ENCODE data around the gene EXOC4.
"Not testable (repeated sequence)": the region's sequence is repeated elsewhere in the genome, so short reads cannot be mapped to it uniquely, and the experiment has no call there.

EXOC4 gene

GRCh38 chr7:133904776-133905175, 651.9 kb downstream of the EXOC4 start:
- Histone ChIP-seq H3K9me3 (ENCODE audit: control insufficient read depth, insufficient read depth, low read length) (no peaks in the 10 kb centered on the region), H3K36me3 (ENCODE audit: insufficient read depth, low read length) (no peaks in the 10 kb centered on the region; the same call in 1 of the 2 replicates), H3K4me1 (ENCODE audit: insufficient read depth, low read length) (no peaks in the 10 kb centered on the region), H3K9ac (ENCODE audit: low read depth, low read length) (no peak overlapping the region)

- H3K9ac ChIP-seq (ENCODE audit: low read depth, low read length); H3K4me1 ChIP-seq (ENCODE audit: insufficient read depth, low read length); H3K36me3 ChIP-seq (ENCODE audit: insufficient read depth, low read length); H3K9me3 ChIP-seq (ENCODE audit: control insufficient read depth, insufficient read depth, low read length): not testable (repeated sequence)
Observed at GRCh38 chr7:133906553-133906952, 653.7 kb downstream of the EXOC4 start.

- H3K9me3 ChIP-seq (ENCODE audit: control insufficient read depth, insufficient read depth, low read length) = no peaks in the 10 kb centered on the region
Observed at GRCh38 chr7:133910761-133911160, 657.9 kb downstream of the EXOC4 start.

GRCh38 chr7:133911724-133912123, 658.8 kb downstream of the EXOC4 start:
- Histone ChIP-seq H3K9me3 (ENCODE audit: control insufficient read depth, insufficient read depth, low read length) (no peaks in the 10 kb centered on the region), H3K4me1 (ENCODE audit: insufficient read depth, low read length) (peaks cover 4% of the 10 kb centered on the region; the same call in 1 of the 2 replicates), H3K9ac (ENCODE audit: low read depth, low read length) (no peak overlapping the region), H3K36me3 (ENCODE audit: insufficient read depth, low read length) (no peaks in the 10 kb centered on the region)

More at GRCh38 chr7:133910761-133911160, 657.9 kb downstream of the EXOC4 start:
- Histone ChIP-seq H3K9ac (ENCODE audit: low read depth, low read length) (no peak overlapping the region), H3K4me1 (ENCODE audit: insufficient read depth, low read length) (peaks cover 4% of the 10 kb centered on the region; the same call in 1 of the 2 replicates), H3K36me3 (ENCODE audit: insufficient read depth, low read length) (no peaks in the 10 kb centered on the region; the same call in 1 of the 2 replicates)

GRCh38 chr7:133912916-133913697, 660.2 kb downstream of the EXOC4 start:
- Histone ChIP-seq H3K9me3 (ENCODE audit: control insufficient read depth, insufficient read depth, low read length) (no peaks in the 10 kb centered on the region), H3K4me1 (ENCODE audit: insufficient read depth, low read length) (peaks cover 4% of the 10 kb centered on the region; the same call in 1 of the 2 replicates), H3K36me3 (ENCODE audit: insufficient read depth, low read length) (no peaks in the 10 kb centered on the region), H3K9ac (ENCODE audit: low read depth, low read length) (no peak overlapping the region)

- Histone ChIP-seq H3K9ac (ENCODE audit: low read depth, low read length) (no peak overlapping the region), H3K36me3 (ENCODE audit: insufficient read depth, low read length) (no peaks in the 10 kb centered on the region), H3K4me1 (ENCODE audit: insufficient read depth, low read length) (peaks cover 4% of the 10 kb centered on the region; the same call in 1 of the 2 replicates), H3K9me3 (ENCODE audit: control insufficient read depth, insufficient read depth, low read length) (no peaks in the 10 kb centered on the region)
Observed at GRCh38 chr7:133916621-133917020, 663.7 kb downstream of the EXOC4 start.

GRCh38 chr7:133919810-133920209, 666.9 kb downstream of the EXOC4 start:
- Histone ChIP-seq H3K36me3 (ENCODE audit: insufficient read depth, low read length) (no peaks in the 10 kb centered on the region), H3K9me3 (ENCODE audit: control insufficient read depth, insufficient read depth, low read length) (no peaks in the 10 kb centered on the region), H3K4me1 (ENCODE audit: insufficient read depth, low read length) (no peaks in the 10 kb centered on the region), H3K9ac (ENCODE audit: low read depth, low read length) (no peak overlapping the region)

GRCh38 chr7:133921635-133922182, 668.8 kb downstream of the EXOC4 start:
- no peaks in the 10 kb centered on the region for H3K4me1 ChIP-seq (ENCODE audit: insufficient read depth, low read length)
- H3K36me3 ChIP-seq (ENCODE audit: insufficient read depth, low read length) = no peaks in the 10 kb centered on the region
- no peaks in the 10 kb centered on the region for H3K9me3 ChIP-seq (ENCODE audit: control insufficient read depth, insufficient read depth, low read length)
- H3K9ac ChIP-seq (ENCODE audit: low read depth, low read length) = no peak overlapping the region

- H3K9ac ChIP-seq (ENCODE audit: low read depth, low read length) = no peak overlapping the region
- H3K36me3 ChIP-seq (ENCODE audit: insufficient read depth, low read length) = no peaks in the 10 kb centered on the region
- no peaks in the 10 kb centered on the region for H3K4me1 ChIP-seq (ENCODE audit: insufficient read depth, low read length)
- H3K9me3 ChIP-seq (ENCODE audit: control insufficient read depth, insufficient read depth, low read length) = no peaks in the 10 kb centered on the region
Observed at GRCh38 chr7:133923974-133924373, 671.1 kb downstream of the EXOC4 start.

GRCh38 chr7:133931053-133931452, 678.2 kb downstream of the EXOC4 start:
- no peak overlapping the region for H3K9ac ChIP-seq (ENCODE audit: low read depth, low read length)
- peaks cover 40% of the 10 kb centered on the region for H3K4me1 ChIP-seq (ENCODE audit: insufficient read depth, low read length)
- H3K9me3 ChIP-seq (ENCODE audit: control insufficient read depth, insufficient read depth, low read length) = no peaks in the 10 kb centered on the region
- H3K36me3 ChIP-seq (ENCODE audit: insufficient read depth, low read length) = no peaks in the 10 kb centered on the region

- Histone ChIP-seq H3K9ac (ENCODE audit: low read depth, low read length) (no peak overlapping the region), H3K9me3 (ENCODE audit: control insufficient read depth, insufficient read depth, low read length) (no peaks in the 10 kb centered on the region), H3K4me1 (ENCODE audit: insufficient read depth, low read length) (peaks cover 43% of the 10 kb centered on the region)
Observed at GRCh38 chr7:133932591-133932990, 679.7 kb downstream of the EXOC4 start.

GRCh38 chr7:133934262-133934976, 681.5 kb downstream of the EXOC4 start:
- Histone ChIP-seq H3K36me3 (ENCODE audit: insufficient read depth, low read length) (0 out of 2 replicates have a peak, but pooled peaks cover 3% of the 10 kb centered on the region), H3K9ac (ENCODE audit: low read depth, low read length) (no peak overlapping the region), H3K4me1 (ENCODE audit: insufficient read depth, low read length) (peaks cover 43% of the 10 kb centered on the region), H3K9me3 (ENCODE audit: control insufficient read depth, insufficient read depth, low read length) (no peaks in the 10 kb centered on the region)

More at GRCh38 chr7:133932591-133932990, 679.7 kb downstream of the EXOC4 start:
- no peaks in the 10 kb centered on the region for H3K36me3 ChIP-seq (ENCODE audit: insufficient read depth, low read length)

GRCh38 chr7:133934977-133935330, 682.1 kb downstream of the EXOC4 start:
- H3K9me3 ChIP-seq (ENCODE audit: control insufficient read depth, insufficient read depth, low read length) = no peaks in the 10 kb centered on the region
- no peak overlapping the region for H3K9ac ChIP-seq (ENCODE audit: low read depth, low read length)
- H3K36me3 ChIP-seq (ENCODE audit: insufficient read depth, low read length) = 0 out of 2 replicates have a peak, but pooled peaks cover 3% of the 10 kb centered on the region
- peaks cover 43% of the 10 kb centered on the region for H3K4me1 ChIP-seq (ENCODE audit: insufficient read depth, low read length)

- 0 out of 2 replicates have a peak, but pooled peaks cover 3% of the 10 kb centered on the region for H3K36me3 ChIP-seq (ENCODE audit: insufficient read depth, low read length)
- peaks cover 43% of the 10 kb centered on the region for H3K4me1 ChIP-seq (ENCODE audit: insufficient read depth, low read length)
- no peak overlapping the region for H3K9ac ChIP-seq (ENCODE audit: low read depth, low read length)
- no peaks in the 10 kb centered on the region for H3K9me3 ChIP-seq (ENCODE audit: control insufficient read depth, insufficient read depth, low read length)
Observed at GRCh38 chr7:133936074-133936473, 683.2 kb downstream of the EXOC4 start.

Measured in ES-I3 (cell line).